Measurements from ENCODE around the gene CNIH1. TPM values are rescaled to one million over a fixed set of nuclear protein-coding genes. Genes with fewer than 3 reads are reported as not detected.

Gene CNIH1
- total RNA-seq, 1 experiment from 2014 or later = 80.7 TPM

- ATAC-seq = no peak
- peak overlapping the region; percentile 95 for H3K27ac Mint-ChIP-seq
- DNase-seq (ENCODE audit: low spot score) = no peak
- peaks cover 49% of the 10 kb centered on the region for H3K4me1 Mint-ChIP-seq
- TF ChIP-seq PRDM15 (CRISPR knock-in tag; IDR thresholded peaks at IDR 0.05) = no peak
- TF ChIP-seq NFE2L1 (CRISPR knock-in tag; IDR thresholded peaks at IDR 0.05) = no peak
- no peak for TF ChIP-seq ZNF219 (CRISPR knock-in tag; IDR thresholded peaks at IDR 0.05; ENCODE audit: borderline replicate concordance)
- no peak for TF ChIP-seq KAT7 (CRISPR knock-in tag; IDR thresholded peaks at IDR 0.05; ENCODE audit: borderline replicate concordance)
- no peak for TF ChIP-seq E2F1 (CRISPR knock-in tag; IDR thresholded peaks at IDR 0.05)
- no peak for TF ChIP-seq RORB (CRISPR knock-in tag; IDR thresholded peaks at IDR 0.05)
- no peak for TF ChIP-seq USF2 (CRISPR knock-in tag; IDR thresholded peaks at IDR 0.05)
- no peak for TF ChIP-seq TP53 (CRISPR knock-in tag; IDR thresholded peaks at IDR 0.05)
- no peak for TF ChIP-seq STAT6 (CRISPR knock-in tag; conservative IDR thresholded peaks at IDR 0.05; ENCODE audit: low read depth)
- no peak for TF ChIP-seq CREM (CRISPR knock-in tag; IDR thresholded peaks at IDR 0.05)
- TF ChIP-seq JUN (CRISPR knock-in tag; IDR thresholded peaks at IDR 0.05) = no peak
- no peak for TF ChIP-seq FOXP1 (CRISPR knock-in tag; IDR thresholded peaks at IDR 0.05; ENCODE audit: borderline replicate concordance)
- TF ChIP-seq ESRRA (CRISPR knock-in tag; IDR thresholded peaks at IDR 0.05; ENCODE audit: borderline replicate concordance) = no peak
- H3K36me3 Mint-ChIP-seq = no peaks in the 10 kb centered on the region
- H3K4me3 Mint-ChIP-seq = peak overlapping the region; percentile 83
- no peaks in the 10 kb centered on the region for H3K27me3 Mint-ChIP-seq (ENCODE audit: low read depth)
- CTCF ChIA-PET = interaction anchor here (1.4 to 3.5 kb wide), 3 partner anchors 19 to 76 kb away, joined by 3 to 16 read pairs (median 3); partner anchors contain the start of gene CGRRF1
- H3K9me3 Mint-ChIP-seq = no peaks in the 10 kb centered on the region
- POLR2A ChIA-PET = interaction anchor here (0.6 kb wide), 1 partner anchor 76 kb away, joined by 3 read pairs; no protein-coding TSS in a partner anchor
Observed at GRCh38 chr14:54489731-54490444, 48.7 kb upstream of the CNIH1 start.

GRCh38 chr14:54489318-54489683 is 48.1 kb upstream of the CNIH1 start:
- ChIA-PET CTCF (interaction anchor here (1.4 to 3.5 kb wide), 3 partner anchors 20 to 76 kb away, joined by 3 to 16 read pairs (median 3); partner anchors contain the start of gene CGRRF1), POLR2A (interaction anchor here (0.7 kb wide), 2 partner anchors 921 to 1936 kb away, joined by 3 to 7 read pairs; partner anchors contain the start of gene GPR137C)
- peak overlapping the region; percentile 83 for H3K4me3 Mint-ChIP-seq
- H3K27me3 Mint-ChIP-seq (ENCODE audit: low read depth) = no peaks in the 10 kb centered on the region
- H3K4me1 Mint-ChIP-seq = peaks cover 49% of the 10 kb centered on the region
- H3K36me3 Mint-ChIP-seq = no peaks in the 10 kb centered on the region
- H3K9me3 Mint-ChIP-seq = no peaks in the 10 kb centered on the region
- ATAC-seq = no peak
- no peak for DNase-seq (ENCODE audit: low spot score)
- TF ChIP-seq USF2 (CRISPR knock-in tag; IDR thresholded peaks at IDR 0.05) = no peak
- TF ChIP-seq NFYB (CRISPR knock-in tag; conservative IDR thresholded peaks at IDR 0.05; ENCODE audit: low read depth) = no peak
- TF ChIP-seq ZNF281 (CRISPR knock-in tag; IDR thresholded peaks at IDR 0.05) = no peak
- H3K27ac Mint-ChIP-seq = peak overlapping the region; percentile 95

Measured in WTC11 (cell line).